K562 (cell line): ENCODE results near the gene EPHB3. TPM values are rescaled to one million over a fixed set of nuclear protein-coding genes. Genes with fewer than 3 reads are reported as not detected.

Experiments used
- ATAC-seq: fragments of 200-7000 bp; cut with Tn5 transposase; 3 replicates; pipeline ENCODE4 v1.9.1; 2020; ENCODE audit warnings: moderate library complexity
- BruUV-seq: library from RNA; stranded (reverse); fragments of 400-500 nt; replicated peaks from 2 replicates; lab custom pipeline; 2021; lab: Mats Ljungman, UMichigan
- CTCF ChIA-PET: fragments of 300-600 bp; formaldehyde crosslinking; extraction: SDS; loops from one replicate; lab custom pipeline; 2021; ENCODE audit warnings: low intra/inter-chr PET ratio; lab: Yijun Ruan, JAX
- POLR2A ChIA-PET: fragments of 300-600, 350-650 bp; sonication (Branson Sonifier 250); formaldehyde crosslinking; extraction: SDS; loops from one replicate; lab custom pipeline; 2021; ENCODE audit warnings: antibody characterized with exemption, inconsistent platforms; lab: Yijun Ruan, JAX
- DNase-seq, 4 experiments: peaks; one replicate each; pipeline versions ENCODE4 v3.0.0 to v3.0.0-alpha.2; 2011 to 2018; ENCODE audit warnings: low spot score in 3 of 4, mixed read lengths in 3 of 4; ENCODE audit errors: extremely low read depth in 1 of 4
- FAIRE-seq: peaks from 2 replicates; lab custom pipeline; 2011; peaks lifted over from hg19 to GRCh38; lab: Jason Lieb, UNC
- H2AFZ ChIP-seq: 2 replicates; pipeline ENCODE4 v1.6.0; 2011; ENCODE audit warnings: low read depth, low read length, control low read depth, inconsistent platforms
- H3K27ac ChIP-seq: fragments of 200-600 bp; 3 replicates; pipeline ENCODE4 v1.8.0; 2011; ENCODE audit warnings: low read depth, mild to moderate bottlenecking, control low read depth, inconsistent platforms, low read length, moderate library complexity, mixed read lengths; ENCODE audit errors: extremely low read depth
- H3K27me3 ChIP-seq, 2 experiments: fragments of 300-600 bp in 1 of 2; 2 replicates in 1 of 2; 3 replicates in 1 of 2; pipeline versions ENCODE4 v1.6.0 to v1.8.0; 2011; ENCODE audit warnings: inconsistent platforms in 2 of 2, low read length in 2 of 2, mild to moderate bottlenecking in 1 of 2, mixed read lengths in 1 of 2, moderate library complexity in 1 of 2; ENCODE audit not compliant: control insufficient read depth in 2 of 2, insufficient read depth in 2 of 2
- H3K36me3 ChIP-seq: fragments of 300-600 bp; 3 replicates; pipeline ENCODE4 v1.8.0; 2011; ENCODE audit warnings: mild to moderate bottlenecking, low read length, inconsistent platforms; ENCODE audit not compliant: control insufficient read depth, insufficient read depth
- H3K4me1 ChIP-seq, 2 experiments: fragments of 200-600 bp in 1 of 2; replicated peaks in 1 of 2; 2 replicates in 1 of 2; 3 replicates in 1 of 2; pipeline versions ENCODE4 v1.5.1 to v1.8.0; 2011; ENCODE audit warnings: inconsistent platforms in 2 of 2, low read length in 2 of 2, mild to moderate bottlenecking in 1 of 2, mixed read lengths in 1 of 2, moderate library complexity in 1 of 2; ENCODE audit not compliant: control insufficient read depth in 2 of 2, insufficient read depth in 2 of 2
- H3K4me2 ChIP-seq: 2 replicates; pipeline ENCODE4 v1.6.1; 2011; ENCODE audit warnings: low read length, control low read depth, inconsistent platforms, mixed read lengths; ENCODE audit not compliant: insufficient read depth
- H3K4me3 ChIP-seq: fragments of 200-600 bp; sonication (generic), shearing (Covaris generic); 2 replicates; pipeline ENCODE4 v1.5.1; 2016; ENCODE audit warnings: control low read depth, inconsistent platforms
- H3K79me2 ChIP-seq: fragments of 200-600 bp; 3 replicates; pipeline ENCODE4 v1.8.0; 2011; ENCODE audit warnings: low read length, inconsistent platforms; ENCODE audit not compliant: control insufficient read depth, insufficient read depth
- H3K9ac ChIP-seq, 2 experiments: 2 replicates each; pipeline versions ENCODE4 v1.6.0 to v1.6.1; 2011; ENCODE audit warnings: low read depth in 2 of 2, low read length in 2 of 2, control low read depth in 1 of 2, inconsistent platforms in 1 of 2, mild to moderate bottlenecking in 1 of 2, mixed read lengths in 1 of 2; ENCODE audit not compliant: insufficient read depth in 1 of 2
- H3K9me1 ChIP-seq: one replicate; pipeline ENCODE4 v1.6.0; 2011; ENCODE audit warnings: inconsistent platforms, mild to moderate bottlenecking, low read length, moderate library complexity; ENCODE audit not compliant: control insufficient read depth, insufficient read depth
- H3K9me3 ChIP-seq: replicated peaks from 2 replicates; pipeline ENCODE4 v1.5.1; 2011; ENCODE audit warnings: low read depth, low read length, inconsistent platforms; ENCODE audit not compliant: control insufficient read depth, insufficient read depth
- H4K20me1 ChIP-seq: replicated peaks from 2 replicates; pipeline ENCODE4 v1.6.1; 2011; ENCODE audit warnings: low read length, inconsistent platforms, mixed read lengths; ENCODE audit not compliant: control insufficient read depth, insufficient read depth
- CREB5 ChIP-seq: fragments of 250-450 bp; sonication (Bioruptor Pico); IDR thresholded peaks from 2 replicates; pipeline ENCODE4 v1.5.0; 2020; ENCODE audit warnings: mild to moderate bottlenecking
- FIP1L1 ChIP-seq: fragments of 200-400 bp; formaldehyde crosslinking; IDR thresholded peaks from 2 replicates; pipeline ENCODE4 v1.6.1; 2018; ENCODE audit warnings: mild to moderate bottlenecking, low read depth, low read length; ENCODE audit not compliant: poor library complexity, severe bottlenecking
- HMG20A ChIP-seq: fragments of 450-650 bp; formaldehyde crosslinking; conservative IDR thresholded peaks from 2 replicates; pipeline ENCODE4 v1.4.0; 2020; ENCODE audit warnings: mild to moderate bottlenecking, mixed read lengths
- MAFG ChIP-seq: fragments of 450-650 bp; conservative IDR thresholded peaks from 2 replicates; pipeline ENCODE4 v1.6.1; 2016; ENCODE audit warnings: missing genetic modification characterization, missing compliant biosample characterization
- MYC ChIP-seq, 2 experiments: fragments of 250-450 bp in 1 of 2; sonication (Bioruptor Pico) in 1 of 2; IDR thresholded peaks; 2 replicates each; pipeline versions ENCODE4 v1.5.1 to v1.6.1; 2012 to 2021; ENCODE audit warnings: low read depth in 2 of 2, borderline replicate concordance in 1 of 2, improper control_type of control experiment in 1 of 2, low read length in 1 of 2, mild to moderate bottlenecking in 1 of 2, moderate library complexity in 1 of 2
- NCOA4 ChIP-seq: fragments of 450-650 bp; IDR thresholded peaks from 2 replicates; pipeline ENCODE4 v1.6.1; 2018; ENCODE audit warnings: mild to moderate bottlenecking; ENCODE audit not compliant: partially characterized antibody
- NFIC ChIP-seq: fragments of 450-650 bp; IDR thresholded peaks from 2 replicates; pipeline ENCODE4 v1.6.1; 2017; ENCODE audit warnings: mild to moderate bottlenecking, inconsistent platforms
- NR2C1 ChIP-seq, 2 experiments: fragments of 450-650 bp; IDR thresholded peaks; 2 replicates each; pipeline ENCODE4 v1.6.1; 2017; ENCODE audit warnings: mild to moderate bottlenecking in 2 of 2, antibody characterized with exemption in 1 of 2, inconsistent platforms in 1 of 2, missing compliant biosample characterization in 1 of 2, missing genetic modification characterization in 1 of 2
- PTTG1 ChIP-seq: fragments of 450-650 bp; IDR thresholded peaks from 2 replicates; pipeline ENCODE4 v1.6.1; 2016; ENCODE audit warnings: low read depth, mild to moderate bottlenecking, missing genetic modification characterization, missing compliant biosample characterization
- SRSF1 ChIP-seq: fragments of 200-400 bp; formaldehyde crosslinking; IDR thresholded peaks from 2 replicates; pipeline ENCODE4 v1.6.1; 2017; ENCODE audit warnings: mild to moderate bottlenecking, low read depth, low read length, moderate library complexity
- ZFP36 ChIP-seq: fragments of 150-350 bp; IDR thresholded peaks from 2 replicates; pipeline ENCODE4 v1.6.1; 2018; ENCODE audit warnings: low read length, low read depth; ENCODE audit not compliant: partially characterized antibody
- ZKSCAN3 ChIP-seq: fragments of 250-450 bp; sonication (Bioruptor Pico); IDR thresholded peaks from 2 replicates; pipeline ENCODE4 v1.4.0; 2020
- ZNF12 ChIP-seq: sonication (generic); formaldehyde crosslinking; IDR thresholded peaks from 2 replicates; pipeline ENCODE4 v1.4.0; 2020; ENCODE audit warnings: mild to moderate bottlenecking, missing genetic modification reagents
- ZNF175 ChIP-seq: fragments of 200-800 bp; sonication (Bioruptor generic); IDR thresholded peaks from 2 replicates; pipeline ENCODE4 v1.6.1; 2016; ENCODE audit warnings: low read depth, mild to moderate bottlenecking, missing genetic modification characterization, missing compliant biosample characterization
- ZNF184 ChIP-seq: sonication (generic); formaldehyde crosslinking; IDR thresholded peaks from 2 replicates; pipeline ENCODE4 v1.5.0; 2020; ENCODE audit warnings: missing genetic modification reagents
- ZNF212 ChIP-seq: fragments of 450-650 bp; formaldehyde crosslinking; IDR thresholded peaks from 2 replicates; pipeline ENCODE4 v1.4.0; 2020; ENCODE audit warnings: mild to moderate bottlenecking
- ZNF23 ChIP-seq: fragments of 250-450 bp; sonication (Bioruptor Pico); IDR thresholded peaks from 2 replicates; pipeline ENCODE4 v1.4.0; 2020; ENCODE audit warnings: mild to moderate bottlenecking
- ZNF354B ChIP-seq: fragments of 250-450 bp; sonication (Bioruptor Pico); IDR thresholded peaks from 2 replicates; pipeline ENCODE4 v1.4.0; 2020
- ZNF57 ChIP-seq: fragments of 450-650 bp; formaldehyde crosslinking; IDR thresholded peaks from 2 replicates; pipeline ENCODE4 v1.4.0; 2020; ENCODE audit warnings: mild to moderate bottlenecking, moderate library complexity
- ZNF584 ChIP-seq: fragments of 200-800 bp; sonication (Bioruptor generic); IDR thresholded peaks from 2 replicates; pipeline ENCODE4 v1.6.1; 2016; ENCODE audit warnings: low read depth, mild to moderate bottlenecking, missing genetic modification characterization, missing compliant biosample characterization
- WGBS: fragments of 100-300 bp; shearing (Covaris generic); methylation state at CpG from one replicate; pipeline ENCODE4 v1.1.6; 2016; ENCODE audit warnings: low coverage, mixed read lengths; ENCODE audit not compliant: insufficient coverage; ENCODE audit errors: missing lambda C conversion rate; 5-methylcytosine and 5-hydroxymethylcytosine counted together
- in situ Hi-C: fragments of 300-500 bp; cut with MboI; formaldehyde crosslinking; loops from 4 replicates; pipeline ENCODE4 v1.15.0; 2018; ENCODE audit warnings: inconsistent platforms, mixed read lengths
- intact Hi-C: fragments of 100-400 bp; cut with micrococcal nuclease; formaldehyde crosslinking; loops from 2 replicates; pipeline ENCODE4 v1.14.2; 2022
- polyA plus RNA-seq, 8 experiments: library from polyadenylated mRNA; depleted of rRNA in 4 of 8; stranded (reverse) in 5 of 8; unstranded in 3 of 8; fragments of >200 nt; fragmentation: Nextera tagmentation in 2 of 8; fragmentation: Illumina TruSeq in 1 of 8; extraction: Ambion mirVana in 2 of 8; extraction: Trizol in 1 of 8; gene quantifications; 2 replicates each; pipeline versions ENCODE4 v1.2.1 to v1.2.3, GENCODE V29; 2011 to 2014; ENCODE audit warnings: inconsistent platforms in 1 of 8, missing spikeins in 1 of 8
- total RNA-seq, 7 experiments: library from RNA; depleted of rRNA in 6 of 7; stranded (reverse); fragments of >200 nt in 6 of 7; fragmentation: Illumina TruSeq in 2 of 7; extraction: Trizol in 2 of 7; gene quantifications; 2 replicates each; pipeline versions ENCODE4 v1.2.1 to v1.2.3, GENCODE V29; 2011 to 2021; ENCODE audit warnings: low replicate concordance in 1 of 7

The EPHB3 gene
- total and polyA plus RNA-seq, 9 of the 15 experiments (the other 6 are each of a cell fraction or from before 2014, with no cell fraction given), result not detected

DNA sequence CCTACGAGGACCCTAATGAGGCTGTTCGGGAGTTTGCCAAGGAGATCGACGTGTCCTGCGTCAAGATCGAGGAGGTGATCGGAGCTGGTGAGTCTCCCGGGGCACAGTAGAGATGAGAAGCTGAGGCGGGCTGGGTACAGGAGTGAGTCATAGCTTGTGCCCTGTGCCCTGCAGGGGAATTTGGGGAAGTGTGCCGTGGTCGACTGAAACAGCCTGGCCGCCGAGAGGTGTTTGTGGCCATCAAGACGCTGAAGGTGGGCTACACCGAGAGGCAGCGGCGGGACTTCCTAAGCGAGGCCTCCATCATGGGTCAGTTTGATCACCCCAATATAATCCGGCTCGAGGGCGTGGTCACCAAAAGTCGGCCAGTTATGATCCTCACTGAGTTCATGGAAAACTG lies 17.9 kb downstream of the EPHB3 start:
- peaks cover 3% of the 10 kb centered on the region for H3K9me1 ChIP-seq
- no peaks in the 10 kb centered on the region for H3K9me3 ChIP-seq
- no peak overlapping the region for H3K4me3 ChIP-seq
- ChIA-PET CTCF (no interaction called here), POLR2A (interaction anchor here (0.5 to 1.0 kb wide), 2 partner anchors 12 to 637 kb away, joined by 3 to 5 read pairs; no protein-coding TSS in a partner anchor)
- no peaks in the 10 kb centered on the region for H3K79me2 ChIP-seq
- in situ Hi-C loops (no loop called here), intact Hi-C loops (no loop called here)
- no peak overlapping the region for H3K9ac ChIP-seq
- ATAC-seq (no peak), DNase-seq (no peak), FAIRE-seq (no peak)
- BruUV-seq, result no TSS peak
- H3K4me1 ChIP-seq, result peaks cover 0 to 14% of the 10 kb centered on the region in 2 experiments; a peak in 2 of 5 replicates
- no peaks in the 10 kb centered on the region for H3K36me3 ChIP-seq
- TF ChIP-seq MAFG (tag) (no peak), ZNF23 (CRISPR knock-in tag) (no peak), HMG20A (CRISPR knock-in tag) (no peak), ZNF175 (CRISPR knock-in tag) (no peak), NR2C1 (IDR thresholded peaks at IDR 0.05) (no peak), NR2C1 (tag; IDR thresholded peaks at IDR 0.05) (no peak), FIP1L1 (no peak), ZNF184 (no peak), ZNF12 (CRISPR knock-in tag) (no peak), ZNF584 (CRISPR knock-in tag) (no peak), PTTG1 (tag) (no peak), ZNF354B (CRISPR knock-in tag) (no peak), ZFP36 (no peak), NCOA4 (no peak), ZNF212 (CRISPR knock-in tag) (no peak), ZKSCAN3 (no peak), CREB5 (CRISPR knock-in tag) (no peak), NFIC (no peak), ZNF57 (CRISPR knock-in tag) (no peak), MYC (IDR thresholded peaks at IDR 0.05; ENCODE audit: low read depth, low read length) (no peak), MYC (CRISPR knock-in tag; IDR thresholded peaks at IDR 0.05; ENCODE audit: borderline replicate concordance, low read depth) (no peak), SRSF1 (no peak)
- 2% methylated on average over 22 of the region's 22 CpGs for WGBS
- H2AFZ ChIP-seq, result no peak overlapping the region
- H3K27ac ChIP-seq, result no peak overlapping the region
- peaks cover 5% of the 10 kb centered on the region for H4K20me1 ChIP-seq
- no peak overlapping the region for H3K4me2 ChIP-seq
- H3K27me3 ChIP-seq, result peaks cover 60 to 94% of the 10 kb centered on the region in 2 experiments
